GM13976 (cell line): ENCODE measurements around the gene VKORC1.

Experiments used
- DNase-seq: peaks from one replicate; pipeline ENCODE4 v3.0.0; 2012; ENCODE audit warnings: low spot score
- in situ Hi-C: fragments of 300-500 bp; cut with MboI; formaldehyde crosslinking; loops from one replicate; pipeline ENCODE4 v1.12.0; 2022; ENCODE audit warnings: low sequenced_read_pairs, mixed read lengths, inconsistent platforms; ENCODE audit not compliant: unreplicated experiment
- TF ChIP-seq, protein P1 (sequence below): IDR thresholded peaks from 2 replicates; pipeline ENCODE4 v1.5.1; 2012; ENCODE audit warnings: borderline replicate concordance, mild to moderate bottlenecking; ENCODE audit not compliant: insufficient read depth; ENCODE audit errors: extremely low read depth, missing control alignments, control extremely low read depth

The VKORC1 gene

DNA sequence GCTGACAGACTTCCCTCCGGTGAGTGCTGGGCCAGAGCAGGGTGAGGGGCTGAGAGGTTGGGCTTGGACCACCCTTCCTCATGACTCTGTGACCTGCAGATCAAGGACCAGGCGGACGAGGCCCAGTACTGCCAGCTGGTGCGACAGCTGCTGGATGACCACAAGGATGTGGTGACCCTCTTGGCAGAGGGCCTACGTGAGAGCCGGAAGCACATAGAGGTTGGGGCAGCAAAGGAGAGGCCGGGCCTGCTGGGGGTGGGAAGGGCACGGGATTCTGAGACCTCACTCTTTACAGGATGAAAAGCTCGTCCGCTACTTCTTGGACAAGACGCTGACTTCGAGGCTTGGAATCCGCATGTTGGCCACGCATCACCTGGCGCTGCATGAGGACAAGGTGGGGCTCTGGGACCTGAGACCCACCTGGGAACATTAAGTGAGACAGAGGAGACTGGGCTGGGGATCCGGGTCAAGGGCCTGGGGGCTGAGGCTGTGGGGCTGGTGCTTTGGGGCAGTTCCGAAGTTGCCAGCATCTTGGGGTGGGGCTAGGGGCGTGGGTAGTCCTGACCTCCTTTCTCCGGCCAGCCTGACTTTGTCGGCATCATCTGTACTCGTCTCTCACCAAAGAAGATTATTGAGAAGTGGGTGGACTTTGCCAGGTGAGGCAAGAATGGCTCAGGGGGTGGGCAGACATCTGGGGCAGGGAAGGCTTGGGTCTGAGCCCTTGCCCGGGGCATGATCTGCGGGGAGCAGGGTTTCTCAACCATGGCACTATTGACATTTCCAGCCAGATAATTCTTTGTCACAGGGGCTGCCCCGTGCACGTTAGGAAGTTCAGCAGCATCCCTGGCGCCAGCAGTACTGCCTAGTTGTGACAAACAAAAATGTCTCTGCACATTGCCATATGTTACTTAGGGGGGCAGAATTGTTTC lies 15.8 kb upstream of the VKORC1 start:
- in situ Hi-C loops, result no loop called here
- TF ChIP-seq, protein P1, sequence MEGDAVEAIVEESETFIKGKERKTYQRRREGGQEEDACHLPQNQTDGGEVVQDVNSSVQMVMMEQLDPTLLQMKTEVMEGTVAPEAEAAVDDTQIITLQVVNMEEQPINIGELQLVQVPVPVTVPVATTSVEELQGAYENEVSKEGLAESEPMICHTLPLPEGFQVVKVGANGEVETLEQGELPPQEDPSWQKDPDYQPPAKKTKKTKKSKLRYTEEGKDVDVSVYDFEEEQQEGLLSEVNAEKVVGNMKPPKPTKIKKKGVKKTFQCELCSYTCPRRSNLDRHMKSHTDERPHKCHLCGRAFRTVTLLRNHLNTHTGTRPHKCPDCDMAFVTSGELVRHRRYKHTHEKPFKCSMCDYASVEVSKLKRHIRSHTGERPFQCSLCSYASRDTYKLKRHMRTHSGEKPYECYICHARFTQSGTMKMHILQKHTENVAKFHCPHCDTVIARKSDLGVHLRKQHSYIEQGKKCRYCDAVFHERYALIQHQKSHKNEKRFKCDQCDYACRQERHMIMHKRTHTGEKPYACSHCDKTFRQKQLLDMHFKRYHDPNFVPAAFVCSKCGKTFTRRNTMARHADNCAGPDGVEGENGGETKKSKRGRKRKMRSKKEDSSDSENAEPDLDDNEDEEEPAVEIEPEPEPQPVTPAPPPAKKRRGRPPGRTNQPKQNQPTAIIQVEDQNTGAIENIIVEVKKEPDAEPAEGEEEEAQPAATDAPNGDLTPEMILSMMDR, result no peak

DNA sequence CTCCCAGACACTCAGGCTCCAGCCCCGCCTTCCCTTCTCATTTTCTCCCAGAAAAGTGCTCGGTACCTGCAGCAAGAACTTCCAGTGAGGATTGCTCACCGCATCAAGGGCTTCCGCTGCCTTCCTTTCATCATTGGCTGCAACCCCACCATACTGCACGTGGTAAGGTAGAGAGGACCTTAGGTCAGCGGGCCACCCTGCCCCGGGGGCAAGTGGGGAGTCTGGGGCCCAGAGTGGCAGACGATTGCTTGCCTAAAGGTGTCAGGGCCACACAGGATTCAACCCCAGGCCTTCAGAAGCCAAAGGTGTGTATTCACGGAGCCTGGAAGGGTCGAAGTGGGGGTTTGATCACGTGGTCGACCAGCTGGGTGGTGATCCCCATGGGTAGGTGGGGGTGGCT lies 15.0 kb upstream of the VKORC1 start:
- no peak for DNase-seq
- in situ Hi-C loops, result no loop called here
- TF ChIP-seq, protein P1, result no peak

More for the DNA sequence above, 15.8 kb upstream of the VKORC1 start:
- no peak for DNase-seq

DNA sequence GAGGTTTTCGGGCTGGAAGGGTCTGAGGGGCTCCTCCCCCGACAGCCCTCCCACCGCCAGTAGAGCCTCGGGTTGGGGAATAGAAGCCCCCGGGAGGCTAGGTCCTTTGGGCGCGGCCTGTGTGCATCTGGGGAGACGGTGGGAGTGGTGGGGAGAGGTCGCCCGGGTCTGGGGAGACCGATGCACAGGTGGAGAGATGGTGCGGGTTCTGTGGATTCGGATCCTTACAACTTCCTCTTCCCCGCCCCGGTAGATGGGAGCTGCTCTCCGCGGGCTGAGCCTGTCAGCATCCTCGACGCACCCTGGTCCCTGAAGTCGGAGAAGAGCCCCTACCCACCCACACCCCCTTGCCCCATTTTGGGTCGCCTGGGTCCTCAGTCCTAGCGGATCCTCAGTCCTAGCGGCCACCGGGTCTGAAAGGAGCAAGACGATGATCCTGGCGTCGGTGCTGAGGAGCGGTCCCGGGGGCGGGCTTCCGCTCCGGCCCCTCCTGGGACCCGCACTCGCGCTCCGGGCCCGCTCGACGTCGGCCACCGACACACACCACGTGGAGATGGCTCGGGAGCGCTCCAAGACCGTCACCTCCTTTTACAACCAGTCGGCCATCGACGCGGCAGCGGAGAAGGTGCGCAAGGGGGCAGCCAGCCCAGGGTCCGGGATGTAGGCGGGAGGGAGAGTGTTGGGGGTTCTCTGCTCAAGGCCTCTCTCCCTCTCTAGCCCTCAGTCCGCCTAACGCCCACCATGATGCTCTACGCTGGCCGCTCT lies 14.4 kb upstream of the VKORC1 start:
- TF ChIP-seq, protein P1, result no peak
- DNase-seq, result peak; percentile 30
- in situ Hi-C loops, result no loop called here

DNA sequence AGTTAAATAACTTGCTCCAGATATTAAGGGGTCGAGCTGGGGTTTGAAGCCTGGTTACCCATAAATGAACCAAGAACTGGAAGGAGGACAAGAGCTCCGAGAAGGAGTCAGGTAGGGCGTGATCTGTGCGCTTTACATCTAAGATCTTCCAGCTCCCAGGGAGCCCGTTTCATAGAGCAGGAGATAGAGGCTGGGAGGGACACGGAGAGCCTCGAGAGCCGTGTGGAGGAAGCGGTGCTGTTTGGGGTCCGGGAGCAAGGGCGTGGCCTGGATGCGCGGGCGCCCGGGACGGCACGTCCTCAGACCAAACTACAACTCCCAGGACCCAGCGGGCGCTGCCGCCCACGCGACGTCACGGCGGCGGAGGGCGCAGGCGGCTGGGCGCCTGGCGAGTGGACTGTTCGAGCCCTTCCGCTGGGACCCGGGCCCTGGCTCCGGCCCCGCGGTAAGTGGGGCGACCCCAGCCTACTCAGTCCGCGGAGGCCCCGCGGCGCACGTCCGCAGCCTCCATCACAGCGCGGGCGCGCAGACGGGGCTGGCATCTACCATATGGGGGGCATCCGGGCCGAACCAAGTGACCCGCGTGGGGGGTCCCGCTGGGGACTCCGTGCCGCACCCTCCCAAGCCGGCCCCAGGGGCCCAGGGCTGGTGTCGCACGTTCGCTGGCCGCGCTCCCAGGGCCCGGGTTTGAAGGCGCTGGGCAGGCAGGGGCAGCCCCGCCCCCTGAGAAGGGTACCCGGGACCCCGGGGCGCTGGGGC lies 13.6 kb upstream of the VKORC1 start, which contains the start of gene BCKDK:
TSS of gene BCKDK (plus strand) at position 352 of the 759 bp plus-strand sequence. CDS start 838 bp downstream, outside the sequence.
- TF ChIP-seq, protein P1, result no peak
- peak; percentile 94 for DNase-seq
- in situ Hi-C loops, result no loop called here

DNA sequence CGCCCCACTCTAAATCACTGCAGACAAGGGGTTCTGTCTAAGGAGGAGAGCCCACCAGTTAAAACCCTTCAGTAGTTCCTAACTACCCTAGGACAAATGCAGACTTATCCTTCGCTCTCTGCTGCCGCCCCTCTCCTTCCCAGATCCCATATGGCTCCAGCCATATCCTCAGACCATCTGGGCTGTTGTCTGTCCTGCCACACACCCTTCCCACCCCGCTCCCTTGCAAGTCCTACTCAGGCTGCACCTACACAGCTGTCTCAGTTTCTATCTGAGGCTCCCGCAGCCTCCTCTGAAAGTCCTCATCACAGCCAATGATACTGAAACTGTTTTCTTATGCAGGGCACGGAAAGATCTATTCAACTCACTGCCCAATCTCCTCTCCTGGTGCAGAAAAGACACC lies 12.9 kb upstream of the VKORC1 start:
- DNase-seq, result peak; percentile 78
- in situ Hi-C loops, result no loop called here
- TF ChIP-seq, protein P1, result no peak
